B cell (primary cell): ENCODE results near the gene OR4K13. TPM values are rescaled to one million over a fixed set of nuclear protein-coding genes. Genes with fewer than 3 reads are reported as not detected.

Experiments
- ATAC-seq: fragments of 200-7000 bp; cut with Tn5 transposase; one replicate; pipeline ENCODE4 v1.10.0; 2021; ENCODE audit warnings: low read depth, mild to moderate bottlenecking, moderate number of reproducible peaks, moderate library complexity
- CTCF ChIA-PET: fragments of 350-600 bp; sonication (Branson Sonifier 250); formaldehyde crosslinking; loops from one replicate; lab custom pipeline; 2021; ENCODE audit warnings: antibody characterized with exemption, inconsistent platforms; lab: Charles Lee
- POLR2A ChIA-PET: fragments of 350-600 bp; sonication (Branson Sonifier 250); formaldehyde crosslinking; loops from one replicate; lab custom pipeline; 2021; ENCODE audit warnings: antibody characterized with exemption; lab: Charles Lee
- DNase-seq: peaks from one replicate; pipeline ENCODE4 v3.0.0; 2013
- H2AFZ ChIP-seq: 2 replicates; pipeline ENCODE4 v1.6.1; 2012; ENCODE audit warnings: mild to moderate bottlenecking, low read depth, low read length; ENCODE audit not compliant: insufficient read depth, poor library complexity, severe bottlenecking
- H3K27ac ChIP-seq, 2 donors: 1 replicate in 1 of 2; 2 replicates in 1 of 2; pipeline ENCODE4 v1.5.1; 2012 to 2013; ENCODE audit warnings: low read length in 2 of 2, mild to moderate bottlenecking in 2 of 2, moderate library complexity in 1 of 2
- H3K27me3 ChIP-seq, 4 experiments: fragments of 200-600 bp in 1 of 4; sonication (generic) in 1 of 4; replicated peaks in 1 of 4; 1 replicate in 2 of 4; 2 replicates in 2 of 4; pipeline versions ENCODE4 v1.6.1 to v1.7.0; 2013 to 2016; ENCODE audit warnings: low read length in 3 of 4, mild to moderate bottlenecking in 2 of 4, mixed read lengths in 1 of 4, moderate library complexity in 1 of 4; ENCODE audit not compliant: insufficient read depth in 4 of 4, control insufficient read depth in 3 of 4; ENCODE audit errors: control extremely low read depth in 1 of 4
- H3K36me3 ChIP-seq, 2 experiments: replicated peaks in 1 of 2; 1 replicate in 1 of 2; 2 replicates in 1 of 2; pipeline versions ENCODE4 v1.6.1 to v1.7.1; 2013; ENCODE audit warnings: low read length in 1 of 2; ENCODE audit not compliant: insufficient read depth in 2 of 2, control insufficient read depth in 1 of 2; ENCODE audit errors: control extremely low read depth in 1 of 2, extremely low read depth in 1 of 2
- H3K4me1 ChIP-seq, 2 donors: fragments of 200-600 bp in 1 of 2; sonication (generic) in 1 of 2; 1 replicate in 1 of 2; 2 replicates in 1 of 2; pipeline versions ENCODE4 v1.5.1 to v1.6.1; 2013 to 2017; ENCODE audit warnings: low read length in 2 of 2; ENCODE audit not compliant: control insufficient read depth in 2 of 2, insufficient read depth in 2 of 2
- H3K4me2 ChIP-seq: replicated peaks from 2 replicates; pipeline ENCODE3; 2012; ENCODE audit warnings: mild to moderate bottlenecking, low read depth, low read length; ENCODE audit not compliant: poor library complexity, severe bottlenecking
- H3K4me3 ChIP-seq, 5 experiments: fragments of 200-600 bp in 1 of 5; sonication (generic) in 1 of 5; 1 replicate in 3 of 5; 2 replicates in 2 of 5; pipeline versions ENCODE4 v1.5.1 to v1.7.0; 2011 to 2016; ENCODE audit warnings: low read length in 4 of 5, mild to moderate bottlenecking in 4 of 5, low read depth in 2 of 5, control low read depth in 1 of 5, moderate library complexity in 1 of 5; ENCODE audit not compliant: insufficient read depth in 1 of 5; ENCODE audit errors: control extremely low read depth in 1 of 5, extremely low read depth in 1 of 5
- H3K79me2 ChIP-seq: fragments of 200-600 bp; sonication (generic); one replicate; pipeline ENCODE4 v1.6.0; 2016; ENCODE audit warnings: low read length; ENCODE audit not compliant: control insufficient read depth, insufficient read depth
- H3K9ac ChIP-seq: fragments of 200-600 bp; sonication (generic); 2 replicates; pipeline ENCODE4 v1.6.1; 2017; ENCODE audit warnings: mild to moderate bottlenecking, low read length, moderate library complexity
- H3K9me3 ChIP-seq, 3 donors: one replicate each; pipeline versions ENCODE4 v1.6.1 to v1.7.1; 2013; ENCODE audit warnings: low read length in 2 of 3; ENCODE audit not compliant: control insufficient read depth in 2 of 3, insufficient read depth in 1 of 3; ENCODE audit errors: control extremely low read depth in 1 of 3
- H4K20me1 ChIP-seq: 2 replicates; pipeline ENCODE4 v1.6.0; 2012; ENCODE audit warnings: mild to moderate bottlenecking, low read length; ENCODE audit not compliant: insufficient read depth, control insufficient read depth, poor library complexity, severe bottlenecking
- H3K27ac Mint-ChIP-seq: one replicate; pipeline ENCODE4 v1.8.0; 2021; ENCODE audit warnings: mixed read lengths
- H3K27me3 Mint-ChIP-seq: one replicate; pipeline ENCODE4 v1.8.0; 2021; ENCODE audit warnings: mixed read lengths
- H3K4me1 Mint-ChIP-seq: one replicate; pipeline ENCODE4 v1.8.0; 2021; ENCODE audit warnings: mixed read lengths
- H3K4me3 Mint-ChIP-seq: one replicate; pipeline ENCODE4 v1.8.0; 2021; ENCODE audit warnings: mixed read lengths
- H3K9me3 Mint-ChIP-seq: one replicate; pipeline ENCODE4 v1.8.0; 2022; ENCODE audit warnings: mixed read lengths; ENCODE audit not compliant: insufficient read depth
- CTCF ChIP-seq: fragments of 200-600 bp; IDR thresholded peaks from one replicate; pipeline ENCODE4 v1.8.0; 2022; ENCODE audit warnings: antibody characterized with exemption, mild to moderate bottlenecking
- EZH2 ChIP-seq: IDR thresholded peaks from 2 replicates; pipeline ENCODE4 v1.6.1; 2012; ENCODE audit warnings: borderline replicate concordance, low read depth, mild to moderate bottlenecking, moderate library complexity, low read length; ENCODE audit not compliant: insufficient read depth, poor library complexity, severe bottlenecking
- WGBS: methylation state at CpG from one replicate; pipeline ENCODE4 v1.1.5; 2013; ENCODE audit warnings: missing lambda C conversion rate; ENCODE audit not compliant: insufficient coverage; 5-methylcytosine and 5-hydroxymethylcytosine counted together
- intact Hi-C: fragments of 100-400 bp; cut with micrococcal nuclease; formaldehyde crosslinking; loops from one replicate; pipeline ENCODE4 v1.10.0; 2022
- polyA plus RNA-seq: library from polyadenylated mRNA; depleted of rRNA; stranded (reverse); fragments of >200 nt; gene quantifications from 2 replicates; pipeline ENCODE4 v1.2.3, GENCODE V29; 2012
- total RNA-seq, 2 donors: library from RNA; stranded (reverse); fragments of 120-200 nt in 1 of 2; gene quantifications; 1 replicate in 1 of 2; 2 replicates in 1 of 2; pipeline versions ENCODE4 v1.2.3 to v1.2.4, GENCODE V29; 2013 to 2022

The OR4K13 gene
- total and polyA plus RNA-seq, 2 donors (not counting 1 experiment from before 2014, with no cell fraction given): not detected

DNA sequence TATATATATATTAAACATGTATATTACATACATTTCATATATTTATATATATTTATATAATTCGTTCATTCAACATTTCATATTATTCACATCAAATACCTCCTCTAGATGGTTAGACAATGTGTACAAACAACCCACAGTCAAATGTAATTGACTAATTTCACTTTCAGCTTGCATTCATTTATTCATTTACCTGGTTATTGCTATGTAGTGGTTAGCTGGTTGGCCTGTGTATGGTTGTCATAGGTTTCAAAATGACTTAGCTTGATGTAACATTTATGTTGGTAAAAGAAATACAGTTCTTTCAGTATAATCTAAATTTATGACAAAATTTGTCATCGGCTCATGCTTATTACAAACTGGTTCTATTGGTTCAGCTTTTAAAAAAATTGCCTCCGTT is 389 bp downstream of the OR4K13 start:
- Histone ChIP-seq H3K27ac (no peak overlapping the region), H3K9ac (no peak overlapping the region), H2AFZ (no peak overlapping the region), H3K27me3 (no peaks in the 10 kb centered on the region), H3K36me3 (no peaks in the 10 kb centered on the region), H3K9me3 (no peaks in the 10 kb centered on the region), H3K4me2 (no peak overlapping the region), H3K4me3 (no peak overlapping the region), H3K4me1 (no peaks in the 10 kb centered on the region), H3K79me2 (no peaks in the 10 kb centered on the region), H4K20me1 (no peaks in the 10 kb centered on the region)
- intact Hi-C loops: no loop called here
- Mint-ChIP-seq H3K4me1 (no peaks in the 10 kb centered on the region), H3K4me3 (no peak overlapping the region), H3K27ac (no peak overlapping the region), H3K27me3 (no peaks in the 10 kb centered on the region), H3K9me3 (no peaks in the 10 kb centered on the region)
- no peak for DNase-seq
- ChIA-PET CTCF (no interaction called here), POLR2A (no interaction called here)
- TF ChIP-seq CTCF (no peak), EZH2 (no peak)
- WGBS: no CpG with 5 or more reads among the region's 3 CpGs
- no peak for ATAC-seq

DNA sequence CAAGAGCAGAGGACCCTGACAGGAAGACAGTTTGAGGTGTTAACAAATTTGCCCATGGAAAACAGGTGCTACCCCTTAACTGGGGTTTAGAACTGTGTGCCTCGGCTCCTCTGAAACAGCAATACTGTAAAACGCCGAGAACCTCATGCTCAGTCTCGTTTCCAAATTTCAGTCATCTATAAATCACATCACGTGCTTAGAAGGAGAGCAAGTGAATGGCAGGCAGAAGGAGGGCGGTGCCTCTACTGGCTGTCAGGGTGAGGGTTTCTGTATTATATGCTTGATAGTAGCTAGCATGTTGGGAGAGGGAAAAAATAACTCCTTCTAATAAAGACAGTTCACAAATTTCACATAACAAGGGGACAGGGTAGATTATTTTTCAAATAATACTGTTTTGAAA is 4.8 kb downstream of the OR4K13 start:
- Histone ChIP-seq H3K27me3 (no peaks in the 10 kb centered on the region), H2AFZ (no peak overlapping the region), H3K9ac (no peak overlapping the region), H3K27ac (no peak overlapping the region), H3K79me2 (no peaks in the 10 kb centered on the region), H3K4me2 (no peak overlapping the region), H4K20me1 (no peaks in the 10 kb centered on the region), H3K9me3 (peaks cover 0 to 2% (median 0%) of the 10 kb centered on the region in 3 donors), H3K36me3 (no peaks in the 10 kb centered on the region), H3K4me3 (no peak overlapping the region), H3K4me1 (no peaks in the 10 kb centered on the region)
- 80% methylated on average over 2 of the region's 6 CpGs for WGBS
- H3K9me3 Mint-ChIP-seq: peaks cover 6% of the 10 kb centered on the region
- H3K27me3 Mint-ChIP-seq: no peaks in the 10 kb centered on the region
- no peaks in the 10 kb centered on the region for H3K4me1 Mint-ChIP-seq
- ChIA-PET CTCF (no interaction called here), POLR2A (no interaction called here)
- DNase-seq (no peak), ATAC-seq (no peak)
- intact Hi-C loops: no loop called here
- TF ChIP-seq EZH2 (no peak), CTCF (no peak)
- H3K4me3 Mint-ChIP-seq: no peak overlapping the region
- H3K27ac Mint-ChIP-seq: no peak overlapping the region
